Type B pancreatic cell (in vitro differentiated cells): ENCODE measurements around the gene FAM193A. TPM values are rescaled to one million over a fixed set of nuclear protein-coding genes. Genes with fewer than 3 reads are reported as not detected.
"Not testable (repeated sequence)": the region's sequence is repeated elsewhere in the genome, so short reads cannot be mapped to it uniquely, and the experiment has no call there.

Experiments used
- DNase-seq: peaks from one replicate; pipeline ENCODE4 v3.0.0; 2021; ENCODE audit warnings: mixed read lengths; ENCODE audit not compliant: unreplicated experiment; ENCODE audit errors: extremely low spot score
- H3K27ac Mint-ChIP-seq: 2 replicates; pipeline ENCODE4 v1.8.0; 2021; ENCODE audit warnings: mild to moderate bottlenecking, mixed read lengths
- H3K27me3 Mint-ChIP-seq: 2 replicates; pipeline ENCODE4 v1.8.0; 2021; ENCODE audit warnings: mixed read lengths
- H3K36me3 Mint-ChIP-seq: 2 replicates; pipeline ENCODE4 v1.8.0; 2021; ENCODE audit warnings: mixed read lengths
- H3K4me1 Mint-ChIP-seq: one replicate; pipeline ENCODE4 v1.8.0; 2021; ENCODE audit warnings: mixed read lengths; ENCODE audit not compliant: unreplicated experiment
- H3K4me3 Mint-ChIP-seq: 2 replicates; pipeline ENCODE4 v1.8.0; 2021; ENCODE audit warnings: mild to moderate bottlenecking, mixed read lengths
- H3K9me3 Mint-ChIP-seq: 2 replicates; pipeline ENCODE4 v1.8.0; 2021; ENCODE audit warnings: mixed read lengths
- CTCF ChIP-seq: fragments of 200-600 bp; sonication (generic); conservative IDR thresholded peaks from 2 replicates; pipeline ENCODE4 v1.5.0; 2021; ENCODE audit warnings: antibody characterized with exemption, mild to moderate bottlenecking
- total RNA-seq: library from RNA; stranded (reverse); gene quantifications from 2 replicates; pipeline ENCODE4 v1.2.1, GENCODE V29; 2021; ENCODE audit warnings: low replicate concordance

The FAM193A gene
- total RNA-seq, 1 donor from 2014 or later = 37.1 TPM

- Mint-ChIP-seq H3K27me3 (no peaks in the 10 kb centered on the region), H3K9me3 (no peaks in the 10 kb centered on the region), H3K4me1 (no peaks in the 10 kb centered on the region), H3K4me3 (no peak overlapping the region), H3K27ac (no peak overlapping the region), H3K36me3 (peaks cover 9% of the 10 kb centered on the region)
- no peak for DNase-seq
- TF ChIP-seq CTCF = no peak
Measured at GRCh38 chr4:2545321-2546013, 9.0 kb downstream of the FAM193A start.

- no peaks in the 10 kb centered on the region for H3K27me3 Mint-ChIP-seq
- no peak for TF ChIP-seq CTCF
- no peak for DNase-seq
- H3K4me1 Mint-ChIP-seq = no peaks in the 10 kb centered on the region
- H3K36me3 Mint-ChIP-seq = peaks cover 11% of the 10 kb centered on the region
- no peak overlapping the region for H3K4me3 Mint-ChIP-seq
- no peaks in the 10 kb centered on the region for H3K9me3 Mint-ChIP-seq
- no peak overlapping the region for H3K27ac Mint-ChIP-seq
Measured at GRCh38 chr4:2546286-2546823, 9.9 kb downstream of the FAM193A start.

GRCh38 chr4:2546961-2547691 is 10.7 kb downstream of the FAM193A start:
- not testable (repeated sequence) for H3K9me3 Mint-ChIP-seq, H3K4me3 Mint-ChIP-seq, H3K27ac Mint-ChIP-seq, H3K27me3 Mint-ChIP-seq, DNase-seq, H3K4me1 Mint-ChIP-seq
- peaks cover 14% of the 10 kb centered on the region for H3K36me3 Mint-ChIP-seq

- DNase-seq = no peak
- Mint-ChIP-seq H3K4me1 (no peaks in the 10 kb centered on the region), H3K4me3 (no peak overlapping the region), H3K9me3 (no peaks in the 10 kb centered on the region), H3K36me3 (peaks cover 9% of the 10 kb centered on the region), H3K27ac (no peak overlapping the region), H3K27me3 (no peaks in the 10 kb centered on the region)
- no peak for TF ChIP-seq CTCF
Measured at GRCh38 chr4:2551118-2551517, 14.7 kb downstream of the FAM193A start.

- H3K27me3 Mint-ChIP-seq = no peaks in the 10 kb centered on the region
- H3K36me3 Mint-ChIP-seq = peaks cover 5% of the 10 kb centered on the region
- no peak overlapping the region for H3K27ac Mint-ChIP-seq
- H3K9me3 Mint-ChIP-seq = no peaks in the 10 kb centered on the region
- H3K4me1 Mint-ChIP-seq = no peaks in the 10 kb centered on the region
- H3K4me3 Mint-ChIP-seq = no peak overlapping the region
- no peak for DNase-seq
- no peak for TF ChIP-seq CTCF
Measured at GRCh38 chr4:2552806-2553205, 16.4 kb downstream of the FAM193A start.

- Mint-ChIP-seq H3K27ac (no peak overlapping the region), H3K4me1 (peaks cover 4% of the 10 kb centered on the region), H3K27me3 (no peaks in the 10 kb centered on the region), H3K9me3 (no peaks in the 10 kb centered on the region), H3K4me3 (no peak overlapping the region), H3K36me3 (no peaks in the 10 kb centered on the region)
- DNase-seq = no peak
- no peak for TF ChIP-seq CTCF
Measured at GRCh38 chr4:2558301-2558700, 21.9 kb downstream of the FAM193A start.
